GM23248 (cell line): ENCODE measurements around the gene MEMO1. TPM values are rescaled to one million over a fixed set of nuclear protein-coding genes. Genes with fewer than 3 reads are reported as not detected.
"Not testable (repeated sequence)": the region's sequence is repeated elsewhere in the genome, so short reads cannot be mapped to it uniquely, and the experiment has no call there.

Experiments used
- DNase-seq: peaks from one replicate; pipeline ENCODE4 v3.0.0-alpha.2; 2015
- H2AFZ ChIP-seq: fragments of 200-600 bp; sonication (generic); 2 replicates; pipeline ENCODE4 v1.6.1; 2016; ENCODE audit warnings: antibody characterized with exemption
- H3F3A ChIP-seq: fragments of 200-600 bp; sonication (generic); 2 replicates; pipeline ENCODE4 v1.6.1; 2016; ENCODE audit warnings: mild to moderate bottlenecking, antibody characterized with exemption, mixed run types; ENCODE audit not compliant: insufficient read depth
- H3K27ac ChIP-seq: fragments of 200-600 bp; sonication (generic); 2 replicates; pipeline ENCODE4 v1.5.1; 2016; ENCODE audit warnings: mild to moderate bottlenecking
- H3K27me3 ChIP-seq: fragments of 200-600 bp; sonication (generic); replicated peaks from 2 replicates; pipeline ENCODE4 v1.6.1; 2016; ENCODE audit warnings: mild to moderate bottlenecking; ENCODE audit not compliant: insufficient read depth
- H3K36me3 ChIP-seq: fragments of 200-600 bp; sonication (generic); 2 replicates; pipeline ENCODE4 v1.6.1; 2016; ENCODE audit warnings: low read depth, mild to moderate bottlenecking
- H3K4me1 ChIP-seq: fragments of 200-600 bp; sonication (generic); 2 replicates; pipeline ENCODE4 v1.6.1; 2016; ENCODE audit warnings: mild to moderate bottlenecking; ENCODE audit not compliant: insufficient read depth
- H3K4me2 ChIP-seq: fragments of 200-600 bp; sonication (generic); one replicate; pipeline ENCODE4 v1.6.1; 2016; ENCODE audit warnings: mild to moderate bottlenecking; ENCODE audit not compliant: unreplicated experiment
- H3K4me3 ChIP-seq: fragments of 200-600 bp; sonication (generic); 2 replicates; pipeline ENCODE4 v1.5.1; 2016; ENCODE audit warnings: mild to moderate bottlenecking
- H3K79me2 ChIP-seq: fragments of 200-600 bp; sonication (generic); 2 replicates; pipeline ENCODE4 v1.6.1; 2016; ENCODE audit warnings: mild to moderate bottlenecking; ENCODE audit not compliant: insufficient read depth
- H3K9ac ChIP-seq: fragments of 200-600 bp; sonication (generic); 2 replicates; pipeline ENCODE4 v1.6.1; 2016; ENCODE audit warnings: mild to moderate bottlenecking
- H3K9me2 ChIP-seq: fragments of 200-600 bp; sonication (generic); 2 replicates; pipeline ENCODE4 v1.6.1; 2016; ENCODE audit warnings: mixed run types, mild to moderate bottlenecking, moderate library complexity; ENCODE audit not compliant: insufficient read depth
- H3K9me3 ChIP-seq: fragments of 200-600 bp; sonication (generic); one replicate; pipeline ENCODE4 v1.6.1; 2017; ENCODE audit warnings: low read depth
- H4K20me1 ChIP-seq: fragments of 200-600 bp; sonication (generic); 2 replicates; pipeline ENCODE4 v1.6.0; 2016; ENCODE audit not compliant: insufficient read depth
- EZH2 ChIP-seq: fragments of 200-600 bp; sonication (generic); IDR thresholded peaks from 2 replicates; pipeline ENCODE4 v1.6.1; 2018; ENCODE audit warnings: antibody characterized with exemption, mild to moderate bottlenecking; ENCODE audit not compliant: insufficient read depth, poor library complexity, severe bottlenecking
- EZH2phosphoT487 ChIP-seq: fragments of 200-600 bp; sonication (generic); IDR thresholded peaks from 2 replicates; pipeline ENCODE4 v1.6.1; 2018; ENCODE audit warnings: antibody characterized with exemption, moderate library complexity, mild to moderate bottlenecking, low read depth; ENCODE audit not compliant: insufficient read depth
- WGBS, 2 experiments: methylation state at CpG; one replicate each; pipeline ENCODE4 v1.1.6; 2015 to 2017; ENCODE audit warnings: low lambda C conversion rate in 2 of 2, low coverage in 1 of 2; ENCODE audit errors: missing lambda C conversion rate in 2 of 2; 5-methylcytosine and 5-hydroxymethylcytosine counted together
- in situ Hi-C: fragments of 300-500 bp; cut with MboI; formaldehyde crosslinking; loops from 2 replicates; pipeline ENCODE4 v1.15.0; 2020
- polyA plus RNA-seq: library from polyadenylated mRNA; unstranded; fragments of >200 nt; fragmentation: Nextera tagmentation; extraction: Ambion mirVana; gene quantifications from 2 replicates; pipeline ENCODE4 v1.2.1, GENCODE V29; 2016
- total RNA-seq: library from RNA; depleted of rRNA; stranded (reverse); fragments of >200 nt; shearing (Covaris generic); gene quantifications from 2 replicates; pipeline ENCODE4 v1.2.3, GENCODE V29; 2014

Gene MEMO1
- total and polyA plus RNA-seq, 2 experiments from 2014 or later: 36.2 to 46.3 TPM

DNA sequence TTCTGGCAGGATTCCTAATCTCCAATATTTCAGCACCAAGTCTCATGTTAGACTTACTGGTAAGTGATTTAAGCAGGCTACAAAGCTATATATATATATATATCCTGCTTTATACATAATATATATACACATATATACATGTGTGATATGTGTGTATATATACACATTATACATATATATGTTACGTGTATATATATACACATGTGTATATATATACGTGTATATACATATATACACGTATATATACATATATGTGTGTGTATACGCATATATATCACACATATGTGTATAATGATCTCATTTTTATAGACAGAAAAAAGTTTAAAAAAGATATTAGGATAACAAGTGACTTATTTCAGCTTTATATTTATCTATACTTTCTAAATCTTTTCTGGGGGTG lies 41.6 kb downstream of the MEMO1 start:
- TF ChIP-seq EZH2phosphoT487: no peak
- TF ChIP-seq EZH2: no peak
- Histone ChIP-seq H3K27ac (no peak overlapping the region), H3F3A (peaks cover 11% of the 10 kb centered on the region), H2AFZ (no peak overlapping the region), H3K4me2 (no peak overlapping the region), H4K20me1 (no peaks in the 10 kb centered on the region; the same call in 1 of the 2 replicates), H3K9me3 (no peaks in the 10 kb centered on the region), H3K4me3 (no peak overlapping the region), H3K27me3 (no peaks in the 10 kb centered on the region), H3K4me1 (peaks cover 6% of the 10 kb centered on the region; the same call in 1 of the 2 replicates), H3K79me2 (peaks cover 99% of the 10 kb centered on the region), H3K9ac (no peak overlapping the region), H3K36me3 (no peaks in the 10 kb centered on the region), H3K9me2 (no peaks in the 10 kb centered on the region)
- 97 to 98% methylated on average over 4 of the region's 4 CpGs for WGBS, 2 experiments
- in situ Hi-C loops: no loop called here
- no peak for DNase-seq

DNA sequence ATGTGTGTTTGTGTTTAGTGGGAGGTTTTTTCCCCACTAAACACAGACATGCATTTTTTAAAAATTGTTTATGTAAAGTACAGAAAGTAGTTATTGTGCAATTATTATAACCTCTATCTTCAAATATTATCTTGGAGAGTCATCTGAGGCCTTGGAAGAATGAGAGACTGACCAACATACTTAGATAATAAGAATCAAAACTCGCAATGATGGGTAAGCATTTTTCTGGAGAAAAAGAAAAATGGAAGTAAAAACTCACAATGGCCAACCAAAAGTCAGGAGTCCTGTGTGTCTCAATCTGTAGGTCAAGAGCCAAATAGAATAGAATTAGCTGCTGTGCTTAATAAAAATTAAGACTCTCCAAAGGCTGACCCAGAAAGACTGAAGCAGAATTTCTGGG lies 43.0 kb downstream of the MEMO1 start:
- DNase-seq: no peak
- no peak overlapping the region for H3K4me3 ChIP-seq
- TF ChIP-seq EZH2phosphoT487 (no peak), EZH2 (no peak)
- in situ Hi-C loops: no loop called here
- H3K9me3 ChIP-seq: no peaks in the 10 kb centered on the region
- H3K79me2 ChIP-seq: peaks cover 99% of the 10 kb centered on the region
- no peaks in the 10 kb centered on the region; the same call in 1 of the 2 replicates for H4K20me1 ChIP-seq
- no peaks in the 10 kb centered on the region for H3K27me3 ChIP-seq
- no peak overlapping the region for H2AFZ ChIP-seq
- no peak overlapping the region for H3K9ac ChIP-seq
- H3K9me2 ChIP-seq: no peaks in the 10 kb centered on the region
- peaks cover 6% of the 10 kb centered on the region; the same call in 1 of the 2 replicates for H3K4me1 ChIP-seq
- H3K27ac ChIP-seq: no peak overlapping the region
- H3K4me2 ChIP-seq: no peak overlapping the region
- no peaks in the 10 kb centered on the region for H3K36me3 ChIP-seq
- H3F3A ChIP-seq: peaks cover 11% of the 10 kb centered on the region
- WGBS, 2 experiments: 93 to 100% methylated on average over 1 of the region's 1 CpG

- H3K4me3 ChIP-seq, H3K4me2 ChIP-seq, H3K36me3 ChIP-seq, H3K27me3 ChIP-seq, H3K4me1 ChIP-seq, H3K9me2 ChIP-seq, H2AFZ ChIP-seq, H3K27ac ChIP-seq, in situ Hi-C loops, H4K20me1 ChIP-seq, DNase-seq, H3K9me3 ChIP-seq, H3K9ac ChIP-seq: not testable (repeated sequence)
- peaks cover 11% of the 10 kb centered on the region for H3F3A ChIP-seq
- peaks cover 99% of the 10 kb centered on the region for H3K79me2 ChIP-seq
- WGBS, 2 experiments: 94 to 97% methylated on average over 6 of the region's 6 CpGs
Measured at GRCh38 chr2:31966402-31966801, 44.4 kb downstream of the MEMO1 start.

GRCh38 chr2:31965094-31965493 lies 45.7 kb downstream of the MEMO1 start:
- Histone ChIP-seq H2AFZ (no peak overlapping the region), H3K27me3 (no peaks in the 10 kb centered on the region), H3K9me3 (no peaks in the 10 kb centered on the region), H3F3A (peaks cover 11% of the 10 kb centered on the region), H3K9me2 (no peaks in the 10 kb centered on the region), H3K27ac (no peak overlapping the region), H4K20me1 (no peaks in the 10 kb centered on the region), H3K4me3 (no peak overlapping the region), H3K9ac (no peak overlapping the region), H3K4me1 (peaks cover 6% of the 10 kb centered on the region; the same call in 1 of the 2 replicates), H3K36me3 (no peaks in the 10 kb centered on the region), H3K79me2 (peaks cover 99% of the 10 kb centered on the region), H3K4me2 (no peak overlapping the region)
- in situ Hi-C loops: no loop called here
- TF ChIP-seq EZH2 (no peak), EZH2phosphoT487 (no peak)
- 86 to 92% methylated on average over 5 of the region's 5 CpGs for WGBS, 2 experiments
- DNase-seq: no peak

DNA sequence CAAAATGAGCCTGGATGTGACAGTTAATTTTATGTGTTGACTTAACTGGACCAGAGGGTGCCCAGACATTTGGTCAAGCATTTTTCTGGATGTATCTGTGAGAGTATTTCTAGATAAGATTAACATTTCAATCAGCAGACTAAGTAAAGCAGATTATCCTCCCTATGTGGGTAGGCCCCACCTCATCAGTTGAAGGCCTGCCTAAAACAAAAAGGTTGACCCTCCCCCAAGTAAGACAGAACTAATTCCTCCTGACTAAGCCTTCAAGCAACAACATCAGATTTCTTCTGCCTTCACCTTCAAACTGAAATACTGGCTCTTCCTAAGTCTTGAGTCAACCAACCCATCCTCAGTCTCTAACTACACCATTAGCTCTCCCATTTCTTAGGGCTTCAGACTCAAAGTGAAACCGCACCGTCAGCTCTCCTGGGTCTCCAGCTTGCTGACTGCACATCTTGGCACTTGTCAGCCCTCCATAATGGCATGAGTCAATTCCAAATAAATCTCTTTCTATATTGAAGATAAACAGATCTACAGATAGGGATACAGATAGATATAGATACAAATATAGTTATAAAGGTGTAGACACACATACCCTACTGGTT lies 47.9 kb downstream of the MEMO1 start:
- no peak overlapping the region for H2AFZ ChIP-seq
- H3K9ac ChIP-seq: no peak overlapping the region
- DNase-seq: no peak
- no peaks in the 10 kb centered on the region for H3K27me3 ChIP-seq
- no peak overlapping the region for H3K4me3 ChIP-seq
- H3K9me3 ChIP-seq: no peaks in the 10 kb centered on the region
- peaks cover 4% of the 10 kb centered on the region for H3F3A ChIP-seq
- H3K27ac ChIP-seq: no peak overlapping the region
- no peaks in the 10 kb centered on the region for H4K20me1 ChIP-seq
- H3K9me2 ChIP-seq: no peaks in the 10 kb centered on the region
- H3K4me1 ChIP-seq: peaks cover 5% of the 10 kb centered on the region; the same call in 1 of the 2 replicates
- H3K36me3 ChIP-seq: no peaks in the 10 kb centered on the region
- in situ Hi-C loops: no loop called here
- H3K4me2 ChIP-seq: no peak overlapping the region
- peaks cover 100% of the 10 kb centered on the region for H3K79me2 ChIP-seq
- 97 to 98% methylated on average over 2 of the region's 2 CpGs for WGBS, 2 experiments
- no peak for TF ChIP-seq EZH2phosphoT487
- TF ChIP-seq EZH2: no peak
